Astrocyte (in vitro differentiated cells and primary cell): ENCODE results near the gene AMBP.

Source experiments
- EZH2 ChIP-seq: IDR thresholded peaks from 2 replicates; pipeline ENCODE4 v1.6.1; 2012; ENCODE audit warnings: mild to moderate bottlenecking, low read length, inconsistent platforms; ENCODE audit not compliant: insufficient read depth
- TF ChIP-seq, protein P1 (sequence below): IDR thresholded peaks from 2 replicates; pipeline ENCODE4 v1.5.1; 2011; ENCODE audit warnings: low read depth, mild to moderate bottlenecking, inconsistent platforms, low read length, moderate library complexity; ENCODE audit not compliant: insufficient read depth

DNA sequence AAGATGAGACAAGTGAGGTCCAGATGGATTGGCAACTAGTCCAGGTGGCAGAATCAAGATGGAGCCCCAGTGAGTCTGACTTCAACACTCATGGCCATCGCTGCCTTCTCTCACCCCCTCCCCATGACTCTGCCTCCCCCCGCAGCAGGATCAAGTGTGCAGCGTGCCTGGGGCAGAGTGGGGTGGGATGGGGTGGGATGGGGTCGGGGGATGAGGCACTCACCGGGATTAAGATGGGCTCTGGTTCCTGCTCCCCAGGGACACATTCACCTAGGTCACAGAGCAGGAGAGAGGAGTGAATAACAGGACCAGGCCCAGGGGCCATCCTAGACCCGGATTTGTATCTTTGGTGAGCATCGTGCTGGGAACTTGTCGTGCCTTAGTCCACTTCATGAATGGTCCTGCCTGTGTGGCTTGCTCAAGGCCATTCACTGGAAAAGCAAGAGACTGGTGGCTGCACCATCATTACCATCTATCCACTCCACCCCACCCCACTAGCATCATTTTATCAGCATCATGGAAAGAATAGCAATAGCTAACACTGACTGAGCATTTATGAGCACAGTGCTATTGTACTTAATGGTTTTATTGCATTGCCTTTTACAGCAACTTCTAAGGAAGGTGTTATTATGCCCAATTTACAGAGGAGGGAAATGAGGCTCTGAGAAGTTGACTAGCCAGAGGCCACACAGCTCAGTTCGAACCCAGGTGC, 8.5 kb downstream of the AMBP start:
- TF ChIP-seq, protein P1, sequence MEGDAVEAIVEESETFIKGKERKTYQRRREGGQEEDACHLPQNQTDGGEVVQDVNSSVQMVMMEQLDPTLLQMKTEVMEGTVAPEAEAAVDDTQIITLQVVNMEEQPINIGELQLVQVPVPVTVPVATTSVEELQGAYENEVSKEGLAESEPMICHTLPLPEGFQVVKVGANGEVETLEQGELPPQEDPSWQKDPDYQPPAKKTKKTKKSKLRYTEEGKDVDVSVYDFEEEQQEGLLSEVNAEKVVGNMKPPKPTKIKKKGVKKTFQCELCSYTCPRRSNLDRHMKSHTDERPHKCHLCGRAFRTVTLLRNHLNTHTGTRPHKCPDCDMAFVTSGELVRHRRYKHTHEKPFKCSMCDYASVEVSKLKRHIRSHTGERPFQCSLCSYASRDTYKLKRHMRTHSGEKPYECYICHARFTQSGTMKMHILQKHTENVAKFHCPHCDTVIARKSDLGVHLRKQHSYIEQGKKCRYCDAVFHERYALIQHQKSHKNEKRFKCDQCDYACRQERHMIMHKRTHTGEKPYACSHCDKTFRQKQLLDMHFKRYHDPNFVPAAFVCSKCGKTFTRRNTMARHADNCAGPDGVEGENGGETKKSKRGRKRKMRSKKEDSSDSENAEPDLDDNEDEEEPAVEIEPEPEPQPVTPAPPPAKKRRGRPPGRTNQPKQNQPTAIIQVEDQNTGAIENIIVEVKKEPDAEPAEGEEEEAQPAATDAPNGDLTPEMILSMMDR, result no peak
- no peak for TF ChIP-seq EZH2
